ENCODE measurements around the gene ADSS2. TPM values are rescaled to one million over a fixed set of nuclear protein-coding genes. Genes with fewer than 3 reads are reported as not detected.

Gene ADSS2
- polyA plus RNA-seq, 6 donors from 2014 or later = 19.4 to 28.9 (median 25.8) TPM

GRCh38 chr1:244437086-244437468 lies 14.6 kb downstream of the ADSS2 start:
- H3K27me3 Mint-ChIP-seq = no peaks in the 10 kb centered on the region
- H3K27ac Mint-ChIP-seq = no peak overlapping the region
- no peak for DNase-seq
- H3K9me3 Mint-ChIP-seq = no peaks in the 10 kb centered on the region
- no peak overlapping the region for H3K4me3 Mint-ChIP-seq
- ATAC-seq (ENCODE audit: low read depth in 2 of 2) = no peak
- peaks cover 10 to 19% of the 10 kb centered on the region in 2 donors for H3K36me3 Mint-ChIP-seq
- H3K4me1 Mint-ChIP-seq = peaks cover 8 to 12% (median 12%) of the 10 kb centered on the region in 3 donors

GRCh38 chr1:244436336-244437085 lies 15.2 kb downstream of the ADSS2 start:
- H3K9me3 Mint-ChIP-seq = no peaks in the 10 kb centered on the region
- ATAC-seq (ENCODE audit: low read depth in 2 of 2) (no peak), DNase-seq (no peak)
- peaks cover 10 to 19% of the 10 kb centered on the region in 2 donors for H3K36me3 Mint-ChIP-seq
- no peaks in the 10 kb centered on the region for H3K27me3 Mint-ChIP-seq
- H3K4me3 Mint-ChIP-seq = no peak overlapping the region
- no peak overlapping the region for H3K27ac Mint-ChIP-seq
- H3K4me1 Mint-ChIP-seq = peaks cover 8 to 12% (median 12%) of the 10 kb centered on the region in 3 donors

GRCh38 chr1:244435562-244436205 lies 16.0 kb downstream of the ADSS2 start:
- Mint-ChIP-seq H3K36me3 (peaks cover 10 to 19% of the 10 kb centered on the region in 2 donors), H3K27me3 (no peaks in the 10 kb centered on the region), H3K4me3 (no peak overlapping the region), H3K27ac (peak overlapping the region in 3 of 6 donors; percentile 22 to 51 (median 42)), H3K9me3 (no peaks in the 10 kb centered on the region), H3K4me1 (peaks cover 8 to 12% (median 12%) of the 10 kb centered on the region in 3 donors)
- no peak for ATAC-seq (ENCODE audit: low read depth in 2 of 2)
- DNase-seq = no peak

- Mint-ChIP-seq H3K36me3 (peaks cover 15 to 26% of the 10 kb centered on the region in 2 donors), H3K27ac (no peak overlapping the region), H3K9me3 (no peaks in the 10 kb centered on the region), H3K4me3 (no peak overlapping the region), H3K27me3 (no peaks in the 10 kb centered on the region), H3K4me1 (peaks cover 4 to 14% (median 9%) of the 10 kb centered on the region in 3 donors)
- ATAC-seq (ENCODE audit: low read depth in 2 of 2) (no peak), DNase-seq (no peak)
Measured at GRCh38 chr1:244431166-244431565, 20.5 kb downstream of the ADSS2 start.

GRCh38 chr1:244429818-244430217 lies 21.9 kb downstream of the ADSS2 start:
- no peak overlapping the region for H3K4me3 Mint-ChIP-seq
- peaks cover 15 to 20% of the 10 kb centered on the region in 2 donors for H3K36me3 Mint-ChIP-seq
- peak overlapping the region in 1 of 6 donors; percentile 70 for H3K27ac Mint-ChIP-seq
- ATAC-seq (ENCODE audit: low read depth in 2 of 2) (no peak), DNase-seq (no peak)
- H3K27me3 Mint-ChIP-seq = no peaks in the 10 kb centered on the region
- H3K9me3 Mint-ChIP-seq = no peaks in the 10 kb centered on the region
- peaks cover 4 to 11% (median 9%) of the 10 kb centered on the region in 3 donors for H3K4me1 Mint-ChIP-seq

GRCh38 chr1:244427647-244428046 lies 24.1 kb downstream of the ADSS2 start:
- Mint-ChIP-seq H3K27me3 (no peaks in the 10 kb centered on the region), H3K4me1 (peaks cover 4 to 14% (median 9%) of the 10 kb centered on the region in 3 donors), H3K9me3 (no peaks in the 10 kb centered on the region), H3K4me3 (no peak overlapping the region), H3K36me3 (peaks cover 26 to 27% of the 10 kb centered on the region in 2 donors), H3K27ac (no peak overlapping the region)
- DNase-seq (no peak), ATAC-seq (ENCODE audit: low read depth in 2 of 2) (no peak)

GRCh38 chr1:244424649-244425334 lies 26.9 kb downstream of the ADSS2 start:
- no peak overlapping the region for H3K4me3 Mint-ChIP-seq
- peak overlapping the region in 3 of 6 donors; percentile 4 to 20 (median 8) for H3K27ac Mint-ChIP-seq
- ATAC-seq (ENCODE audit: low read depth in 2 of 2) = no peak
- no peak for DNase-seq
- H3K27me3 Mint-ChIP-seq = no peaks in the 10 kb centered on the region
- H3K36me3 Mint-ChIP-seq = peaks cover 26 to 29% of the 10 kb centered on the region in 2 donors
- H3K9me3 Mint-ChIP-seq = no peaks in the 10 kb centered on the region
- peaks cover 0 to 9% (median 9%) of the 10 kb centered on the region in 3 donors for H3K4me1 Mint-ChIP-seq

- Mint-ChIP-seq H3K9me3 (no peaks in the 10 kb centered on the region), H3K4me1 (peaks cover 0 to 5% (median 0%) of the 10 kb centered on the region in 3 donors), H3K36me3 (peaks cover 38 to 48% of the 10 kb centered on the region in 2 donors), H3K27me3 (no peaks in the 10 kb centered on the region), H3K27ac (peak overlapping the region in 2 of 6 donors; percentile 17 to 23), H3K4me3 (no peak overlapping the region)
- DNase-seq (no peak), ATAC-seq (ENCODE audit: low read depth in 2 of 2) (no peak)
Measured at GRCh38 chr1:244422174-244422573, 29.5 kb downstream of the ADSS2 start.

GRCh38 chr1:244419024-244419423 lies 32.7 kb downstream of the ADSS2 start:
- H3K4me3 Mint-ChIP-seq = no peak overlapping the region
- H3K4me1 Mint-ChIP-seq = no peaks in the 10 kb centered on the region
- no peak overlapping the region for H3K27ac Mint-ChIP-seq
- no peaks in the 10 kb centered on the region for H3K9me3 Mint-ChIP-seq
- no peaks in the 10 kb centered on the region for H3K27me3 Mint-ChIP-seq
- ATAC-seq (ENCODE audit: low read depth in 2 of 2) = no peak
- peaks cover 43 to 53% of the 10 kb centered on the region in 2 donors for H3K36me3 Mint-ChIP-seq
- DNase-seq = no peak

GRCh38 chr1:244414543-244414942 lies 37.2 kb downstream of the ADSS2 start:
- Mint-ChIP-seq H3K27me3 (no peaks in the 10 kb centered on the region), H3K36me3 (peaks cover 62 to 63% of the 10 kb centered on the region in 2 donors), H3K9me3 (no peaks in the 10 kb centered on the region), H3K4me1 (peaks cover 0 to 6% (median 0%) of the 10 kb centered on the region in 3 donors), H3K4me3 (no peak overlapping the region), H3K27ac (no peak overlapping the region)
- DNase-seq (no peak), ATAC-seq (ENCODE audit: low read depth in 2 of 2) (no peak)

- no peak for DNase-seq
- peaks cover 0 to 6% (median 0%) of the 10 kb centered on the region in 3 donors for H3K4me1 Mint-ChIP-seq
- H3K27me3 Mint-ChIP-seq = no peaks in the 10 kb centered on the region
- peaks cover 54 to 59% of the 10 kb centered on the region in 2 donors for H3K36me3 Mint-ChIP-seq
- ATAC-seq (ENCODE audit: low read depth in 2 of 2) = no peak
- no peaks in the 10 kb centered on the region for H3K9me3 Mint-ChIP-seq
- H3K4me3 Mint-ChIP-seq = no peak overlapping the region
- H3K27ac Mint-ChIP-seq = no peak overlapping the region
Measured at GRCh38 chr1:244413736-244414135, 38.0 kb downstream of the ADSS2 start.

GRCh38 chr1:244412176-244412575 lies 39.5 kb downstream of the ADSS2 start:
- H3K27me3 Mint-ChIP-seq = no peaks in the 10 kb centered on the region
- H3K4me1 Mint-ChIP-seq = peaks cover 0 to 6% (median 0%) of the 10 kb centered on the region in 3 donors
- no peak overlapping the region for H3K4me3 Mint-ChIP-seq
- DNase-seq (no peak), ATAC-seq (ENCODE audit: low read depth in 2 of 2) (no peak)
- no peak overlapping the region for H3K27ac Mint-ChIP-seq
- H3K36me3 Mint-ChIP-seq = peaks cover 53 to 64% of the 10 kb centered on the region in 2 donors
- H3K9me3 Mint-ChIP-seq = no peaks in the 10 kb centered on the region

- H3K27ac Mint-ChIP-seq = no peak overlapping the region
- H3K9me3 Mint-ChIP-seq = peaks cover 0 to 4% (median 0%) of the 10 kb centered on the region in 7 donors
- H3K4me3 Mint-ChIP-seq = no peak overlapping the region
- ATAC-seq (ENCODE audit: low read depth in 2 of 2) (no peak), DNase-seq (no peak)
- H3K27me3 Mint-ChIP-seq = no peaks in the 10 kb centered on the region
- H3K36me3 Mint-ChIP-seq = peaks cover 57 to 74% of the 10 kb centered on the region in 2 donors
- peaks cover 0 to 6% (median 0%) of the 10 kb centered on the region in 3 donors for H3K4me1 Mint-ChIP-seq
Measured at GRCh38 chr1:244409701-244410100, 42.0 kb downstream of the ADSS2 start.

Data from naive B cell (primary cell).